OCI-LY1 (cell line): ENCODE data around the gene FAM3D.
"Not testable (repeated sequence)": the region's sequence is repeated elsewhere in the genome, so short reads cannot be mapped to it uniquely, and the experiment has no call there.

ENCODE experiments used
- H2AFZ ChIP-seq: fragments of 200-600 bp; sonication (generic), shearing (Covaris generic); 2 replicates; pipeline ENCODE4 v1.6.0; 2014; ENCODE audit warnings: antibody characterized with exemption, mild to moderate bottlenecking, low read length
- H3F3A ChIP-seq: fragments of 200-600 bp; sonication (generic), shearing (Covaris generic); 2 replicates; pipeline ENCODE4 v1.6.0; 2014; ENCODE audit warnings: mild to moderate bottlenecking, antibody characterized with exemption, low read length, moderate library complexity; ENCODE audit not compliant: insufficient read depth
- H3K27ac ChIP-seq: fragments of 200-600 bp; sonication (generic); 2 replicates; pipeline ENCODE4 v1.5.1; 2014; ENCODE audit warnings: low read length, mixed run types, mild to moderate bottlenecking, low read depth; ENCODE audit not compliant: poor library complexity, severe bottlenecking
- H3K27me3 ChIP-seq: fragments of 200-600 bp; sonication (generic); 2 replicates; pipeline ENCODE4 v1.6.0; 2014; ENCODE audit warnings: antibody characterized with exemption, mild to moderate bottlenecking, low read length, moderate library complexity; ENCODE audit not compliant: insufficient read depth
- H3K36me3 ChIP-seq: fragments of 200-600 bp; sonication (generic); 2 replicates; pipeline ENCODE4 v1.6.1; 2014; ENCODE audit warnings: mild to moderate bottlenecking, antibody characterized with exemption, low read length, moderate library complexity, mixed read lengths; ENCODE audit not compliant: insufficient read depth
- H3K4me1 ChIP-seq: fragments of 200-600 bp; sonication (generic); 2 replicates; pipeline ENCODE4 v1.5.1; 2014; ENCODE audit warnings: mild to moderate bottlenecking, low read length, moderate library complexity; ENCODE audit not compliant: insufficient read depth, severe bottlenecking
- H3K4me2 ChIP-seq: fragments of 200-600 bp; sonication (generic), shearing (Covaris generic); 2 replicates; pipeline ENCODE4 v1.6.1; 2014; ENCODE audit warnings: low read length
- H3K4me3 ChIP-seq: fragments of 200-600 bp; sonication (generic); 2 replicates; pipeline ENCODE4 v1.5.1; 2014; ENCODE audit warnings: low read length, low read depth, mild to moderate bottlenecking, mixed read lengths; ENCODE audit not compliant: poor library complexity, severe bottlenecking
- H3K79me2 ChIP-seq: fragments of 200-600 bp; shearing (Covaris generic); 2 replicates; pipeline ENCODE4 v1.6.1; 2016; ENCODE audit warnings: mixed run types, low read length, mixed read lengths; ENCODE audit not compliant: insufficient read depth
- H3K9ac ChIP-seq: fragments of 200-600 bp; sonication (generic), shearing (Covaris generic); 2 replicates; pipeline ENCODE4 v1.6.1; 2014; ENCODE audit warnings: mild to moderate bottlenecking, low read length, mixed read lengths
- H3K9me2 ChIP-seq: fragments of 200-600 bp; sonication (generic), shearing (Covaris generic); 2 replicates; pipeline ENCODE4 v1.6.1; 2014; ENCODE audit warnings: low read depth, mild to moderate bottlenecking, low read length, mixed read lengths
- H3K9me3 ChIP-seq: fragments of 200-600 bp; shearing (Covaris generic); 2 replicates; pipeline ENCODE4 v1.6.1; 2014; ENCODE audit warnings: low read length, mixed read lengths
- H4K20me1 ChIP-seq: fragments of 200-600 bp; sonication (generic), shearing (Covaris generic); 2 replicates; pipeline ENCODE4 v1.6.0; 2016; ENCODE audit warnings: mild to moderate bottlenecking, low read length; ENCODE audit not compliant: insufficient read depth
- CTCF ChIP-seq: fragments of 200-600 bp; sonication (generic), shearing (Covaris generic); IDR thresholded peaks from 2 replicates; pipeline ENCODE4 v1.5.1; 2017; ENCODE audit warnings: mild to moderate bottlenecking, antibody characterized with exemption, low read length, moderate library complexity, mixed read lengths
- EZH2 ChIP-seq: fragments of 200-600 bp; sonication (generic), shearing (Covaris generic); IDR thresholded peaks from 2 replicates; pipeline ENCODE4 v1.8.0; 2017; ENCODE audit warnings: borderline replicate concordance, mixed run types, mild to moderate bottlenecking, antibody characterized with exemption, low read length, moderate library complexity, mixed read lengths

Gene FAM3D

GRCh38 chr3:58696093-58696492 is 29.5 kb upstream of the FAM3D start:
- no peaks in the 10 kb centered on the region for H3K36me3 ChIP-seq
- H4K20me1 ChIP-seq = no peaks in the 10 kb centered on the region
- 0 out of 2 replicates have a peak, but pooled peaks cover 4% of the 10 kb centered on the region for H3K9me3 ChIP-seq
- H3K27me3 ChIP-seq = no peaks in the 10 kb centered on the region
- H3K4me1 ChIP-seq = no peaks in the 10 kb centered on the region
- H3K9me2 ChIP-seq = no peaks in the 10 kb centered on the region
- TF ChIP-seq EZH2 (no peak), CTCF (no peak)
- H3K4me2 ChIP-seq = no peak overlapping the region
- no peak overlapping the region for H3K4me3 ChIP-seq
- H3F3A ChIP-seq = no peaks in the 10 kb centered on the region
- H3K79me2 ChIP-seq = no peaks in the 10 kb centered on the region
- H3K9ac ChIP-seq = no peak overlapping the region
- no peak overlapping the region for H2AFZ ChIP-seq
- no peak overlapping the region for H3K27ac ChIP-seq

- H3K9me2 ChIP-seq, H3K4me2 ChIP-seq, H3K4me1 ChIP-seq, H3K9ac ChIP-seq, H3K4me3 ChIP-seq, H3K9me3 ChIP-seq, H3K79me2 ChIP-seq, H3F3A ChIP-seq, H3K27ac ChIP-seq, H3K36me3 ChIP-seq, H2AFZ ChIP-seq, H3K27me3 ChIP-seq, H4K20me1 ChIP-seq: not testable (repeated sequence)
Observed at GRCh38 chr3:58695284-58695683, 28.7 kb upstream of the FAM3D start.

GRCh38 chr3:58693940-58694850 is 27.6 kb upstream of the FAM3D start:
- H3K9ac ChIP-seq = no peak overlapping the region
- no peaks in the 10 kb centered on the region for H3F3A ChIP-seq
- H3K27me3 ChIP-seq = no peaks in the 10 kb centered on the region
- H3K9me2 ChIP-seq = no peaks in the 10 kb centered on the region
- no peak overlapping the region for H2AFZ ChIP-seq
- H4K20me1 ChIP-seq = no peaks in the 10 kb centered on the region
- H3K4me1 ChIP-seq = no peaks in the 10 kb centered on the region
- H3K9me3 ChIP-seq = 0 out of 2 replicates have a peak, but pooled peaks cover 4% of the 10 kb centered on the region
- no peaks in the 10 kb centered on the region for H3K36me3 ChIP-seq
- no peak overlapping the region for H3K27ac ChIP-seq
- no peak overlapping the region for H3K4me2 ChIP-seq
- no peak for TF ChIP-seq CTCF
- no peak for TF ChIP-seq EZH2
- H3K79me2 ChIP-seq = no peaks in the 10 kb centered on the region
- no peak overlapping the region for H3K4me3 ChIP-seq

- H3K4me1 ChIP-seq = no peaks in the 10 kb centered on the region
- H4K20me1 ChIP-seq = no peaks in the 10 kb centered on the region
- H3K4me2 ChIP-seq = no peak overlapping the region
- H3K27ac ChIP-seq = no peak overlapping the region
- H3F3A ChIP-seq = no peaks in the 10 kb centered on the region
- H3K27me3 ChIP-seq = no peaks in the 10 kb centered on the region
- no peak for TF ChIP-seq CTCF
- no peak for TF ChIP-seq EZH2
- H2AFZ ChIP-seq = no peak overlapping the region
- no peak overlapping the region for H3K4me3 ChIP-seq
- no peaks in the 10 kb centered on the region for H3K79me2 ChIP-seq
- H3K9me3 ChIP-seq = 0 out of 2 replicates have a peak, but pooled peaks cover 4% of the 10 kb centered on the region
- no peaks in the 10 kb centered on the region for H3K9me2 ChIP-seq
- no peak overlapping the region for H3K9ac ChIP-seq
- H3K36me3 ChIP-seq = no peaks in the 10 kb centered on the region
Observed at GRCh38 chr3:58692484-58692883, 25.9 kb upstream of the FAM3D start.
